Heart left ventricle (tissue), 13 donors: ENCODE measurements around the gene VWC2L.

Source experiments
- POLR2A ChIP-seq, 2 donors: fragments of 450-650 bp; IDR thresholded peaks; one replicate each; pipeline ENCODE4 v1.6.1; 2017; ENCODE audit warnings: antibody characterized with exemption in 2 of 2, mild to moderate bottlenecking in 2 of 2, moderate library complexity in 2 of 2
- TF ChIP-seq, protein P1 (sequence below), 12 donors: fragments of 200-600 bp; sonication (generic) in 4 of 12; IDR thresholded peaks; one replicate each; pipeline versions ENCODE4 v1.5.0 to v1.8.0; 2018 to 2022; ENCODE audit warnings: antibody characterized with exemption in 12 of 12, mild to moderate bottlenecking in 5 of 12
- donor health status: ischemic (EF 13 %, LVEDD 7.1; RV severe dilation, severe dysfunction).
- donor health status: DM: no; HTN: yes; CAD: no.
- donor health status: DM: no; HTN: no; CAD: no.
- donor health status: ischemic (EF 25% LVEDD 6.9; RV normal size, moderate dysfunction).
- donor health status: ischemic (EF 25% LVEDD 5.7; RV mildly dilated, moderate dysfunction).
- donor health status: ischemic (EF 35%, LVEDD 5.7; RV mildly dilated, moderate dysfunction).
- donor health status: nonischemic (EF 11% LVEDD 7.7; RV severe dilation, severe dysfunction).
- donor health status: DM: yes; HTN: yes; CAD: no.
- donor health status: PGD.
- donor health status: ischemic (EF 29% LVEDD 5.4; RV normal size, mild dysfunction).
- donor health status: nonischemic (EF 23%, LVEDD 6.1; RV moderate dilation, normal function).

DNA sequence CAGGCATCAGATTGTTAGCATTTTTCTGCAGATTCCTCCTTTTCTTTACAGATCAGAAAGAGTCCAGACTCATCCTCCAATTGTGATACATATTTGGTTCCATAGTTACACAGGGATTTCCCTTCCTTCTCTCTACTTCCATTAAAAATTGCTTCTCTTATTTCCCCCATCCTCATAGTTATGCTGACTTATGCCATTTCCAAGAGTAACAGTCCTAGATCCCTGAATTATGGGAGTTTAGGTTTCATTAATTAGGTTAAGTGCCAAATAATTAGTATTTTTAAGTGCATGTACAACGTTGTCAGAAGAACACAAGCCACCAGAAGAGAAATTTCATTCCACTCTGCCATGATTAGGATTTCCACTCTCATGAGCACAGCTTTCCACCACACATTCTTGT lies 200.2 kb downstream of the VWC2L start:
- TF ChIP-seq, protein P1, sequence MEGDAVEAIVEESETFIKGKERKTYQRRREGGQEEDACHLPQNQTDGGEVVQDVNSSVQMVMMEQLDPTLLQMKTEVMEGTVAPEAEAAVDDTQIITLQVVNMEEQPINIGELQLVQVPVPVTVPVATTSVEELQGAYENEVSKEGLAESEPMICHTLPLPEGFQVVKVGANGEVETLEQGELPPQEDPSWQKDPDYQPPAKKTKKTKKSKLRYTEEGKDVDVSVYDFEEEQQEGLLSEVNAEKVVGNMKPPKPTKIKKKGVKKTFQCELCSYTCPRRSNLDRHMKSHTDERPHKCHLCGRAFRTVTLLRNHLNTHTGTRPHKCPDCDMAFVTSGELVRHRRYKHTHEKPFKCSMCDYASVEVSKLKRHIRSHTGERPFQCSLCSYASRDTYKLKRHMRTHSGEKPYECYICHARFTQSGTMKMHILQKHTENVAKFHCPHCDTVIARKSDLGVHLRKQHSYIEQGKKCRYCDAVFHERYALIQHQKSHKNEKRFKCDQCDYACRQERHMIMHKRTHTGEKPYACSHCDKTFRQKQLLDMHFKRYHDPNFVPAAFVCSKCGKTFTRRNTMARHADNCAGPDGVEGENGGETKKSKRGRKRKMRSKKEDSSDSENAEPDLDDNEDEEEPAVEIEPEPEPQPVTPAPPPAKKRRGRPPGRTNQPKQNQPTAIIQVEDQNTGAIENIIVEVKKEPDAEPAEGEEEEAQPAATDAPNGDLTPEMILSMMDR (IDR thresholded peaks at IDR 0.05): no peak
- no peak for TF ChIP-seq POLR2A (IDR thresholded peaks at IDR 0.05)
